ENCODE data around the gene RDH16.

Gene RDH16

GRCh38 chr12:56957229-56958052, at the start of gene RDH16:
Gene RDH16, minus strand, starts transcription at chr12:56957608. Its CDS starts 146 bp downstream, at chr12:56957462.
- TF ChIP-seq CTCF (IDR thresholded peaks at IDR 0.05; ENCODE audit: low read depth, low read length), result no peak
- H3K4me3 ChIP-seq (replicated peaks in 1 of 2; ENCODE audit: low read depth in 2 of 2, low read length in 2 of 2), result no peak within 1 kb of the TSS
- DNase-seq (ENCODE audit: low read depth in 2 of 2), result no peak

DNA sequence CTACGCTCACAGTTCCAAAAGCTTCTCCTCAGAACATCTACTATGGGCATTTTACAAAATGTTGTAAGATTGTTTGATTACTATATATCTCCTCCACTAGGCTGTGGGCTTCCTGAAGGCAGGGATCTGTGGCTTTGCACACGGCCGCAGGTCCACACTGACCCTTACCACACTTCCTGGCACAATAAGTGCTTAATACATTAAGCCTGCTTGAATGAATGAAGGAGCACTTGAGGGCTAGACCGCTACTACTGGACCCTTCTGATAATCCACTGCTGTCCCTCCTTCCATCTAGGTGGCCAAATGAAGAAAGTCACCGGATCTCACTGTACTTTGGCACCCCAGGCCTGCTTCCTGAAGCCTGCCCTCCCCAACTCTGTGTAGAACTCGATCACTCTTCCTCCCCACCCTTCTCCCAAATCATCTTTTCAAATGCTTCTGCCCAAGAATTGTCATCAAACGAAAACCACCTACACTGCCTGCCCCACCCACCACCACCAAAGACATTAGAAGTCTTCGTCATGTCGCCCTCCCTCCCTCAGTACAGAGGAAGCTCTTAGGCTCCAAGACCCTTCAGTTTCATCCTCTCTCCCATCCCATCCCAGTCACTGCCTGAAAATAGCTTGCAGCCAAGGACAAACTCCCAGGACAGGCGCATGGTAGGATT, 49.5 kb upstream of the RDH16 start:
- DNase-seq (ENCODE audit: low read depth in 2 of 2), result no peak
- H3K4me3 ChIP-seq (replicated peaks in 1 of 2; ENCODE audit: low read depth in 2 of 2, low read length in 2 of 2), result peak overlapping the region; percentile 23 to 45

GRCh38 chr12:57005980-57006808, 48.8 kb upstream of the RDH16 start, which contains the start of gene ZBTB39:
Gene ZBTB39, minus strand, starts transcription at chr12:57006546. Its CDS starts 1,629 bp downstream, at chr12:57004917.
- peak; percentile 27 for TF ChIP-seq CTCF (IDR thresholded peaks at IDR 0.05; ENCODE audit: low read depth, low read length)
- peak within 1 kb of the TSS; percentile 80 to 88 for H3K4me3 ChIP-seq (replicated peaks in 1 of 2; ENCODE audit: low read depth in 2 of 2, low read length in 2 of 2)
- peak; percentile 36 to 69 for DNase-seq (ENCODE audit: low read depth in 2 of 2)

More for the DNA sequence above, 49.5 kb upstream of the RDH16 start:
- no peak for TF ChIP-seq CTCF (IDR thresholded peaks at IDR 0.05; ENCODE audit: low read depth, low read length)

DNA sequence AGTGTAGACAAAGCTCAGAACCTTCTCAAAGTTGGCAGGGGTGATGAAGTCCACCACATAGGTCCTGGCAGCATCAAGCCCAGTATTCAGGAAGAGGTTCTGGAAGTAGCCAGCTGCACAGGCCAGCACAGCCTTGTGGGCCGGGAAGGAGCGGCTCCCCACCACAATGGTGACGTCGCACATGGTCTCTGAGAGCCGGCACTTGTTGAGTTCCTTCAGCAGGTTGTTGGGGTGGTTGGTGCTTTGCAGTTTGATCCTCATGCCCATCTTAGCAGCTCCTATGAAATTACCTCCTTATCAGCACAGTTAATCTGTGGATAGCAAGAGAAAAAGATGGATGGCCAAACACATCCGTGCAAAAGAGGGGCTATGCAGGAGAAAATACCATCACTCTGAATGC, 47.2 kb upstream of the RDH16 start:
- H3K4me3 ChIP-seq (replicated peaks in 1 of 2; ENCODE audit: low read depth in 2 of 2, low read length in 2 of 2), result no peak overlapping the region
- no peak for DNase-seq (ENCODE audit: low read depth in 2 of 2)
- no peak for TF ChIP-seq CTCF (IDR thresholded peaks at IDR 0.05; ENCODE audit: low read depth, low read length)

- no peak for DNase-seq (ENCODE audit: low read depth in 2 of 2)
- no peak for TF ChIP-seq CTCF (IDR thresholded peaks at IDR 0.05; ENCODE audit: low read depth, low read length)
- H3K4me3 ChIP-seq (replicated peaks in 1 of 2; ENCODE audit: low read depth in 2 of 2, low read length in 2 of 2), result no peak overlapping the region
These were observed 46.0 kb upstream of the RDH16 start for GRCh38 chr12:57003395-57003794.

DNA sequence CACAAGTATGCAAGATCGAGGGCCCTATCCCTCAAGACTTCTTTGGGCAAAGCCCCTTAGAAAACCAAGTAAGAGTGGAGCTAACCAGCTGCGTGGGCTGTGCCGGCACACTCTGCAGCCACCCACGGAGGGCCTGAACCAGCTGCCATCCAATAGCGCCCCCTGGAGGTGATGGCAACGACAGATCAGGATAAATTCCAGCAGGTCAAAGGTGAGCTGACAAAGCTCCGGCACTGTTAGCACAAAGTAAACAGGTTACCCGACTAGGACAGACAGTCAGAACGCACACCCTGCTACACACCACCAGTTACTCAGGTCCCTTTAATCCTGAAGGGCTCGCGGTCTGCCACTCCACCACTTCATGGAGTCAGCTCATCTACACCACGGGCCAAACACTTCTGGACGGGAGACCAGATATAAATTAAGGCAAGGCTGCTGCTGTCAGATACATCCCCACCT, 44.1 kb upstream of the RDH16 start:
- DNase-seq (ENCODE audit: low read depth in 2 of 2), result peak; percentile 71
- H3K4me3 ChIP-seq (replicated peaks in 1 of 2; ENCODE audit: low read depth in 2 of 2, low read length in 2 of 2), result no peak overlapping the region
- peak; percentile 77 for TF ChIP-seq CTCF (IDR thresholded peaks at IDR 0.05; ENCODE audit: low read depth, low read length)
